Mesendoderm (in vitro differentiated cells): ENCODE results near the gene TSC2.
A peak's percentile ranks its signal among the peaks of the same experiment; 100 is the strongest.

Experiments
- DNase-seq: peaks from one replicate; pipeline ENCODE4 v3.0.0; 2013
- H2AK5ac ChIP-seq: 2 replicates; pipeline ENCODE4 v1.6.1; 2013; ENCODE audit warnings: low read length, inconsistent platforms
- H2BK120ac ChIP-seq: 2 replicates; pipeline ENCODE4 v1.6.1; 2013; ENCODE audit warnings: low read depth, mild to moderate bottlenecking, low read length, moderate library complexity, mixed read lengths
- H2BK15ac ChIP-seq: replicated peaks from 2 replicates; pipeline ENCODE4 v1.6.1; 2013; ENCODE audit warnings: low read depth, mild to moderate bottlenecking, moderate library complexity
- H2BK5ac ChIP-seq: 2 replicates; pipeline ENCODE4 v1.6.1; 2013; ENCODE audit warnings: low read length, inconsistent platforms
- H3K18ac ChIP-seq: 2 replicates; pipeline ENCODE4 v1.6.1; 2013; ENCODE audit warnings: mild to moderate bottlenecking, low read length, mixed read lengths
- H3K23ac ChIP-seq: one replicate; pipeline ENCODE4 v1.6.1; 2013; ENCODE audit warnings: low read length
- H3K27ac ChIP-seq: 2 replicates; pipeline ENCODE4 v1.5.1; 2013; ENCODE audit warnings: low read depth, mild to moderate bottlenecking, inconsistent platforms, low read length, moderate library complexity
- H3K27me3 ChIP-seq: 2 replicates; pipeline ENCODE4 v1.6.1; 2013; ENCODE audit warnings: low read length, control low read depth, mild to moderate bottlenecking, inconsistent platforms; ENCODE audit not compliant: insufficient read depth, poor library complexity
- H3K36me3 ChIP-seq: 2 replicates; pipeline ENCODE4 v1.6.1; 2013; ENCODE audit warnings: low read length, inconsistent platforms; ENCODE audit not compliant: control insufficient read depth, insufficient read depth
- H3K4ac ChIP-seq: one replicate; pipeline ENCODE4 v1.6.1; 2013; ENCODE audit warnings: low read depth, mild to moderate bottlenecking, low read length, moderate library complexity
- H3K4me1 ChIP-seq: 2 replicates; pipeline ENCODE4 v1.6.1; 2013; ENCODE audit warnings: low read depth, low read length, inconsistent platforms; ENCODE audit not compliant: control insufficient read depth
- H3K4me2 ChIP-seq: 2 replicates; pipeline ENCODE4 v1.6.1; 2013; ENCODE audit warnings: low read length
- H3K4me3 ChIP-seq: 2 replicates; pipeline ENCODE4 v1.5.1; 2013; ENCODE audit warnings: mild to moderate bottlenecking, low read length
- H3K56ac ChIP-seq: one replicate; pipeline ENCODE4 v1.6.1; 2013; ENCODE audit warnings: low read length
- H3K79me1 ChIP-seq: 2 replicates; pipeline ENCODE4 v1.6.1; 2013; ENCODE audit warnings: low read length, inconsistent platforms
- H3K79me2 ChIP-seq: 2 replicates; pipeline ENCODE4 v1.6.1; 2013; ENCODE audit warnings: mild to moderate bottlenecking, low read length; ENCODE audit not compliant: control insufficient read depth, insufficient read depth
- H3K9ac ChIP-seq: 2 replicates; pipeline ENCODE4 v1.6.1; 2013; ENCODE audit warnings: low read length, inconsistent platforms
- H4K5ac ChIP-seq: one replicate; pipeline ENCODE4 v1.6.1; 2013; ENCODE audit warnings: low read length
- H4K8ac ChIP-seq: one replicate; pipeline ENCODE4 v1.6.1; 2013; ENCODE audit warnings: low read depth, mild to moderate bottlenecking, control low read depth, low read length, moderate library complexity
- WGBS: extraction: QIAGEN DNeasy Blood & Tissue Kit; methylation state at CpG from one replicate; pipeline ENCODE4 v1.1.7; 2013; ENCODE audit warnings: low lambda C conversion rate, missing lambda C conversion rate; ENCODE audit not compliant: insufficient coverage; ENCODE audit errors: extremely low coverage; 5-methylcytosine and 5-hydroxymethylcytosine counted together

The TSC2 gene

GRCh38 chr16:2015947-2016208 lies 31.9 kb upstream of the TSC2 start:
- H3K9ac ChIP-seq, result no peak overlapping the region
- no peak overlapping the region for H3K4ac ChIP-seq
- no peaks in the 10 kb centered on the region for H3K4me1 ChIP-seq
- H3K23ac ChIP-seq, result no peak overlapping the region
- no peak overlapping the region for H3K4me2 ChIP-seq
- no CpG with 5 or more reads among the region's 7 CpGs for WGBS
- no peak for DNase-seq
- H2AK5ac ChIP-seq, result no peak overlapping the region
- no peak overlapping the region for H2BK15ac ChIP-seq
- H3K56ac ChIP-seq, result no peak overlapping the region
- peaks cover 14% of the 10 kb centered on the region for H3K27me3 ChIP-seq
- H3K4me3 ChIP-seq, result no peak overlapping the region
- H3K27ac ChIP-seq, result no peak overlapping the region
- no peak overlapping the region for H4K8ac ChIP-seq
- no peaks in the 10 kb centered on the region for H3K79me2 ChIP-seq
- H4K5ac ChIP-seq, result no peak overlapping the region
- H3K79me1 ChIP-seq, result no peaks in the 10 kb centered on the region
- H3K18ac ChIP-seq, result no peak overlapping the region
- no peaks in the 10 kb centered on the region for H3K36me3 ChIP-seq
- no peak overlapping the region for H2BK5ac ChIP-seq
- no peak overlapping the region for H2BK120ac ChIP-seq

DNA sequence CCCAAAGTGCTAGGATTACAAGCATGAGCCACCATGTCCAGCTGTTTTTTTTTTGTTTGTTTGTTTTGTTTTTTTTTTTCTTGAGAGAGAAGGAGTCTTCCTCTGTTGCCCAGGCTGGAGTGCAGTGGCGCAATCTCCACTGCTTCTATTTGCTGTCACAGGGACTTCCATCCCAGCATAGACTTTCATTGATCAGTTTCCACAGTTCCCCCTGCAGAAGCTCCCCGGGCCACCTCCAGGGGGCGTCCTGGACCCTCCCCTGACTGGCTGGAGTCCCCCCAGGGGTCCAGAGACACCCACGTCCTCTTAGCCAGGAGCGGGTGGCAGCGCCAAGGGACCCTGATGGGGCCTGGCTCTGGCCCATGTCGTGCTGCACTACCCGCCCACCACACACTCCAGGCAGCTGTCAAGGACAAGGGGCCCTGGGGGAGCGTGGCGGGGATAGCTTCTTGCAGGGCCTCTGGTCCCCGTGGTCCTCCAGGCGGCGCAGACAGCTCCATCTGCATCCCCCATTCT lies 31.3 kb upstream of the TSC2 start:
- Histone ChIP-seq H3K4ac (no peak overlapping the region), H3K79me2 (no peaks in the 10 kb centered on the region), H3K4me2 (no peak overlapping the region), H3K18ac (no peak overlapping the region), H3K4me1 (no peaks in the 10 kb centered on the region), H3K56ac (no peak overlapping the region), H4K8ac (no peak overlapping the region), H3K79me1 (no peaks in the 10 kb centered on the region), H4K5ac (no peak overlapping the region), H3K27ac (no peak overlapping the region), H2AK5ac (no peak overlapping the region), H2BK120ac (no peak overlapping the region), H3K27me3 (peaks cover 14% of the 10 kb centered on the region), H3K4me3 (no peak overlapping the region), H2BK15ac (no peak overlapping the region), H3K9ac (no peak overlapping the region), H2BK5ac (no peak overlapping the region), H3K23ac (no peak overlapping the region), H3K36me3 (no peaks in the 10 kb centered on the region)
- WGBS, result no CpG with 5 or more reads among the region's 13 CpGs
- DNase-seq, result peak; percentile 30

DNA sequence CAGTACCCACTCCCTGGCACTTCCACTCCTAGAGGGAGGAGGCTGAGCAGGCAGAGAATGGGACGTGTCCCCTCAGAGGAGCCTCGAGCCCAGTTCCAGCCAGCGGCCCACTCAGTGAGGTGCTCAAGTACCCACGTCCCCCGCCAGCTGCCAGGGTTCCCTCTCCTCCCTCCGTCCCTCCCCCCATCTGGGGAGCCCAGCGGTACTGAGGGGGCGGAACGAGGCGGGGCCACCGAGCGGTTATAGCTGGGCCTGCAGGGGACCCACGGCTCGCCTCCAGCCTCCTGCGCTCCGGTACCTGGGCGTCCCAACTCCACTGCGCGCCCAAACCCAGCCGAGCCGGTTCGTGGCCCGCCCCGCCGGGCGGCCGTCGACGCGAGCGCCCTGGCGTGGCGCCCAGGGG lies 28.3 kb upstream of the TSC2 start, which contains the start of gene NPW:
NPW (plus strand) TSS at position 268 of the 403 bp plus-strand sequence.
- H2BK120ac ChIP-seq, result no peak within 1 kb of the TSS
- H2BK5ac ChIP-seq, result no peak within 1 kb of the TSS
- no peak for DNase-seq
- no peak within 1 kb of the TSS for H3K18ac ChIP-seq
- no peak within 1 kb of the TSS for H2AK5ac ChIP-seq
- H3K56ac ChIP-seq, result peak within 1 kb of the TSS; percentile 80
- H2BK15ac ChIP-seq, result no peak within 1 kb of the TSS
- H3K23ac ChIP-seq, result no peak within 1 kb of the TSS
- H3K79me2 ChIP-seq, result no peaks in the 10 kb centered on the region
- no peak within 1 kb of the TSS for H3K4ac ChIP-seq
- no peak within 1 kb of the TSS for H4K5ac ChIP-seq
- H3K4me3 ChIP-seq, result no peak within 1 kb of the TSS
- H3K79me1 ChIP-seq, result no peaks in the 10 kb centered on the region
- H3K4me1 ChIP-seq, result no peaks in the 10 kb centered on the region
- H3K27me3 ChIP-seq, result peaks cover 14% of the 10 kb centered on the region
- H3K36me3 ChIP-seq, result no peaks in the 10 kb centered on the region
- no CpG with 5 or more reads among the region's 33 CpGs for WGBS
- peak within 1 kb of the TSS; percentile 59 for H3K4me2 ChIP-seq
- no peak within 1 kb of the TSS for H4K8ac ChIP-seq
- peak within 1 kb of the TSS; percentile 45 for H3K9ac ChIP-seq
- no peak within 1 kb of the TSS for H3K27ac ChIP-seq

GRCh38 chr16:2019921-2020831 lies 27.6 kb upstream of the TSC2 start:
- H4K5ac ChIP-seq, result no peak overlapping the region
- no peak overlapping the region for H2BK15ac ChIP-seq
- H3K4me1 ChIP-seq, result no peaks in the 10 kb centered on the region
- H3K79me2 ChIP-seq, result no peaks in the 10 kb centered on the region
- H3K79me1 ChIP-seq, result no peaks in the 10 kb centered on the region
- H4K8ac ChIP-seq, result no peak overlapping the region
- peaks cover 14% of the 10 kb centered on the region for H3K27me3 ChIP-seq
- no peak overlapping the region for H3K18ac ChIP-seq
- no peak overlapping the region for H3K4me3 ChIP-seq
- H3K36me3 ChIP-seq, result no peaks in the 10 kb centered on the region
- no CpG with 5 or more reads among the region's 96 CpGs for WGBS
- H2BK120ac ChIP-seq, result no peak overlapping the region
- no peak overlapping the region for H2AK5ac ChIP-seq
- H3K27ac ChIP-seq, result no peak overlapping the region
- H3K4me2 ChIP-seq, result peak overlapping the region; percentile 59
- H3K9ac ChIP-seq, result peak overlapping the region; percentile 45
- H3K23ac ChIP-seq, result no peak overlapping the region
- no peak for DNase-seq
- H2BK5ac ChIP-seq, result no peak overlapping the region
- no peak overlapping the region for H3K4ac ChIP-seq
- peak overlapping the region; percentile 80 for H3K56ac ChIP-seq

DNA sequence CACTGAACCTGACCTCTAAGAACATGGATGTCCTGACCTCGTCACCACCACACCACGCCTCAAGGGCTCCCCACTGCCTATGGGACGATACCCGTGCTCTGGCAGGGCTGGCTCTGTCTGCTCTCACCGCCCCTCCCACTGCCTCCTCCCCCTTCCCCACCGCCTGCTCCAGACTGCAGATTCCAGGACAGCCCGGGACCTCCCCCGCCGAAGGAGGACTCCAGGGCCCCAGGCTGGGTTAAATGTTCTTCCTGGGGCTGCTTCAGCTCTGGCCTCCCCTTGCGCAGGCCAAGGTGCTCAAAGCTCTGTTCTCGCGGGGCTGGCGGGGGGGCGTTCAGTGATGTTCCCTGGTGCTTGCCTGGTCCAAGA lies 25.1 kb upstream of the TSC2 start:
- H3K4me1 ChIP-seq, result no peaks in the 10 kb centered on the region
- H3K36me3 ChIP-seq, result no peaks in the 10 kb centered on the region
- no peaks in the 10 kb centered on the region for H3K79me2 ChIP-seq
- peak overlapping the region; percentile 41 for H3K18ac ChIP-seq
- peak overlapping the region; percentile 34 for H3K27ac ChIP-seq
- no peak overlapping the region for H2BK5ac ChIP-seq
- H3K23ac ChIP-seq, result no peak overlapping the region
- no peak overlapping the region for H4K5ac ChIP-seq
- H3K9ac ChIP-seq, result peak overlapping the region; percentile 86
- H2BK120ac ChIP-seq, result no peak overlapping the region
- H4K8ac ChIP-seq, result no peak overlapping the region
- no peak overlapping the region for H2BK15ac ChIP-seq
- H2AK5ac ChIP-seq, result no peak overlapping the region
- H3K79me1 ChIP-seq, result no peaks in the 10 kb centered on the region
- no CpG with 5 or more reads among the region's 14 CpGs for WGBS
- H3K4me3 ChIP-seq, result no peak overlapping the region
- peak overlapping the region; percentile 29 for H3K4ac ChIP-seq
- peak overlapping the region; percentile 94 for H3K56ac ChIP-seq
- H3K4me2 ChIP-seq, result peak overlapping the region; percentile 81
- peaks cover 14% of the 10 kb centered on the region for H3K27me3 ChIP-seq
- peak; percentile 93 for DNase-seq
